Left kidney (tissue), 2 donors: ENCODE data around the gene CAPN3. TPM values are rescaled to one million over a fixed set of nuclear protein-coding genes. Genes with fewer than 3 reads are reported as not detected.

Source experiments
- DNase-seq: peaks from one replicate; pipeline ENCODE4 v3.0.0-alpha.2; 2013
- polyA plus RNA-seq: library from polyadenylated mRNA; unstranded; fragments of 120-200 nt; gene quantifications from one replicate; pipeline ENCODE4 v1.2.1, GENCODE V29; 2013; ENCODE audit not compliant: insufficient read length

CAPN3 gene
- polyA plus RNA-seq, 1 donor: 37.5 TPM

DNA sequence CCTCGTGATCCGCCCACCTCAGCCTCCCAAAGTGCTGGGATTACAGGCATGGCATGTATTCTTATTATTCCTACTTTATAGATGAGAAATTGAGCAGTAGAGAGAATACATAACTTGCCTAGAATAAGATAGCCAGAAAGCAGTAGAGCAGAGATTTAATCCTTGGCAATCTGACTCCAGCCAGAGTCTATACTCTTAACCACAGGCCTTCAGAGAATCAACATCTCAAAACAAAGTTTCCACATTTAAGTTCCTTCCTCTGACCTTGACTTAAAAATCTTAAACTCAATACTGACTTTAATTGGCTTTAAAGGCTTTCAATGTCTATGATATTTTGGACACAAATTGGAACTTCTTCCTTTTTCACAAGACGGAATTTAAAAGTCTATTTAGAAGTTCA is 94.5 kb downstream of the CAPN3 start:
- DNase-seq: no peak

DNA sequence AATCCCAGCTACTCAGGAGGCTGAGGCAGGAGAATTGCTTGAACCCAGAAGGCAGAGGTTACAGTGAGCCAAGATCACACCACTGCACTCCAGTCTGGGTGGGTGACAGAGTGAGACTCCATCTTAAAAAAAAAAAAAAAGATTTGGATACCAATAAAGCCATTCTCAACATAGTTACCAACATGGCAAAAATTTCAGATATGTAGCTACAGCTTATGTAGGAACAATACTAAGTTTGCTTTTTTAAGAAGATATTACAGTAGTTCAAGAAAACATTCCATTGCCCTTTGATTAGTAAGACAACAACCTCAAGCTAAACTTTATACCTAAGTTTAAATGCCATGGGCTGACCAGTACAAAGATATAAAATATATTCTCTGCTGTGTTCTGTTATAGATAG is 97.2 kb downstream of the CAPN3 start:
- DNase-seq: no peak

DNA sequence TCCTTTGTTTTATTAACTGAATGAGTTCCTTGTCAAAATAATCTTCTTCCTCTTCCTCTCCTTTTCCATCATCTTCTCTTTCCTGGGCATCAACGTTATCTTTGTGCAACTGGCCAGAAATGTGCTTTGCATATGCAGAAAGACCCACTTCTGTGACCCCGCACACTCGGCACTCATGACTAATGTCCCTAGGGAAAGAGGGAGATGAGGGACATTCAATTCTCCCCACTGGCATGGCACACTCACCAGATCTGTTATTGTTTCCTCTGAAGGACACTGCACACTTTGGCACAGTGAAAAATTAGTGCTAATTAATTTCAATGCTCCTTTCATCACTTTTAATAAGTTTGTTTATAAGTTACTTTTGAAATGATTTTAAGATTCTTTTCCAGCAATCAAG is 97.7 kb downstream of the CAPN3 start:
- DNase-seq: no peak

DNA sequence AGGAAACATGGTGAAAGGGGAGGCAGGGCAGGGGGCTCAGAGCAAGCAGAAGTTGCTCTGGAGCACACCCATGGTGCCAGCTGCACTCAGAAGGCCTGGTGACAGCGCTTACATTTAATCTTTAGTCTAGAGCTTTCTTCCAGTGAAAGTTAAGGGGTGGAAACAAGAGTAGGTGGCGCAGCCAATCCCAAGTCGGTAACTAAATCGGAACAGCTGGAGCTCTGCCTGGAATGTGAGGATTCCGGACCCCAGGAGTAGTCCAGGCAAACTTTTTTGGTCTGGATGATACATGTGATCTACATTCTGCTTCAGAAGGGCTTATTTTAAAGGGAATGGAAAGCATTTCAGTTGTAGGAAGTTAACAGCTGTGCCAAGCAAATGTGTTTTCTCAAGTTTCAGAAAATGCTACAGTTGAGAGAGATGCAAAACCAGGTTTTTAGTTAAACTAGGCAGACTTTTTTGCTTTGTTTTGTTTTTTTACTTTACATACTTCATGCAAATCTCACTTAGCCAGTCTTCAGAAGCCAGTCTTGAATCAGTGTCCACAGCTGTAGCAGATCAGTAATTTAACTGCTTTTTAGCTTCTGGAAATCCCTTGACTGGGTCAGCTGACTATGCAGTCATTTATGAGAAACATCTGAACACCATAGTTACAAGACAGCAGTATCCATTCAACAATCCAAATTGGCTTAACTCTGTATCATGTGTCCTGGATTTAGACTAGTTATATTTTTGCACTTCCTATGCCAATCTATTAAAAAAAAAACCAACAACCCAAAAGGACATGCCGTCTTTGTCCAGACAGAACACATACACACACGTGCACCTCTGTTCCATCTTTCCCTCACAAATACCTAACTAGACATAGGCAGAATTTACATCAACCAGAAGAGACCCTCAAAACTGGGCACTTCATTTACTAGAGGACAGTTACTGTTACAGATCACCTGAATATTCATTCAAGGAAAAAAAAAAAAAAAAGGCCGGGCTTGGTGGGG is 98.4 kb downstream of the CAPN3 start:
- peak; percentile 86 for DNase-seq

DNA sequence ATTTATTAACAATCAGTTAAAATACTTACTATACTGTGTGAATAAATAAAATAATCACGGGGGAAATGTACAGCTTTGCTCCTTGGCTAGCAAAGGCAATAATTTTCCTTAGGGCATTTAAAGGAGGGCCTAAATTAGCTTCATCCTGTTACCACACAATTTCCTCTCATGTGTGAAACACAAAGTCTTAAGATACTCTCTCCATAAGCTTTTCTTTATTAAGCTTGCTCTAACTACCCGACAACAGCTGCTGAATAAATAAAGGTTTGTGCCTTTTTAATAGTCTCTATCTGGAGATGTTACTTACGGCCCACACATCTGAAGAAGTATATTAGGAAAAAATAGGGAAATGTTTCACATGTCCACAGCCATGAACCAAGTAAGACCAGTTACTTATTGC is 102.0 kb downstream of the CAPN3 start:
- DNase-seq: no peak

Other genes starting within 250 kb of the CAPN3 start
- 25.0 TPM for gene PLA2G4F, start 202.9 kb upstream of the CAPN3 start, polyA plus RNA-seq
- gene VPS39, start 151.2 kb upstream of the CAPN3 start, polyA plus RNA-seq: 98.5 TPM
- 37.1 TPM for gene GANC, start 86.3 kb upstream of the CAPN3 start, polyA plus RNA-seq
- gene TMEM87A, start 86.1 kb upstream of the CAPN3 start, polyA plus RNA-seq: 68.5 TPM
- 56.5 TPM for gene ZNF106, start 131.6 kb downstream of the CAPN3 start, polyA plus RNA-seq
- 126 TPM for gene SNAP23, start 136.1 kb downstream of the CAPN3 start, polyA plus RNA-seq
- gene LRRC57, start 189.3 kb downstream of the CAPN3 start, polyA plus RNA-seq: 27.1 TPM
- gene HAUS2, start 189.3 kb downstream of the CAPN3 start, polyA plus RNA-seq: 27.2 TPM
- 14.3 TPM for gene STARD9, start 216.1 kb downstream of the CAPN3 start, polyA plus RNA-seq